Measurements from ENCODE around the gene NGLY1. TPM values are rescaled to one million over a fixed set of nuclear protein-coding genes. Genes with fewer than 3 reads are reported as not detected.

Gene NGLY1
- total RNA-seq, 1 experiment from 2014 or later = 32.0 TPM

DNA sequence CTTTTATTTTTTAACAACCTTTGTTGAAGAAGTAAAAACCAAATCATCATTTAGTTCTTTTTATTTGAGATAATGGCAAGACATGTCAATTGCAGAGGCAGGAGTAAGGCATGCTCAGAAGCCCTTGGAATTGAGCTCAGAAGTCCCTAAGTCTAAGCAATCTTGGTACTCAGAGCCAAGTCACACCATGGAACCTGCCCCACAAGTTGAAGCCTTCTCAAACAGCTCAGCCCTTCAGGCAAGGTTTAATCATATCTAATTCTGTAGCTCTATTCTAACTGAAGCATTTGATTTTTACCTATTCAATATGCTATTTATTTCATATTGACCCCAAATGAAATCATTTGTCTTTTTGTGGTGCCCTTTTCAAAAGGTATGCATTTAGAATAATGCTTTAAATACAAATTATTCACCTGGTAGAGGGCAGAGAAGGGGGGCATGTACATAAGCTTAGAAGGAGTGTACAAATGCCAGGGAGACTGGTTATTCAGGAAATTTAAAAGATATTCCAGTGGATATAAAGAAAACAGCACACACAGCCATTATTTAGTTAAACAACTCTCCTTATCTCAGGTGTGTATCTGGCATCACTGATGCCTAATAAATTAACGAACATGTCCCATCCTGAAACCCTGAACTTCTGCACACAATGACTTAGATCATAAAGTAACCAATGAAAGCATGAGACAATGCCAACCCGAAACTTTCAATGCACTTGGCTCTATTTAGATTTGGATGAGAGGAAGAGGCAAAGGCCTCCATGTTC lies 92.3 kb downstream of the NGLY1 start:
- Histone ChIP-seq H3K36me3 (no peaks in the 10 kb centered on the region), H3K9me3 (no peaks in the 10 kb centered on the region), H3K27me3 (no peaks in the 10 kb centered on the region), H3K4me3 (no peak overlapping the region)
- no peak for DNase-seq

DNA sequence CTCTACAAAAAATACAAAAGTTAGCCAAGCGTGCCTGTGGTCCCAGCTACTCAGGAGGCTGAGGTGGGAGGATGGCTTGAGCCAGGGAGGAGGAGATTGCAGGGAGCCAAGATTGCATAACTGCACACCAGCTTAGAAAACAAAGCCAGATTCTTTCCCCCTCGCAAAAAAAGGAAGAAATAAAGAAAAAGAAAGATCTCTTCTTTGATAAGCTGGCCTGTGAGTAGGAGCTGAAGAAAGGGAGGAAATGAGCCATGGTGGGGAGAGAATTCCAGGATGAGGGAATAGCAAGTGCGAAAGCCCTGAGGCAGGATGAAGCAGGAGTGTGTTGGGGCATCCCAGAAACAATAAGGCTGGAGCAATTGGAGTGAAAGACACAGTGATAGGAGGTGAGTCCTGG lies 94.0 kb downstream of the NGLY1 start:
- no peak overlapping the region for H3K4me3 ChIP-seq
- no peaks in the 10 kb centered on the region for H3K9me3 ChIP-seq
- DNase-seq = no peak
- no peaks in the 10 kb centered on the region for H3K36me3 ChIP-seq
- no peaks in the 10 kb centered on the region for H3K27me3 ChIP-seq

GRCh38 chr3:25687742-25688141 lies 95.5 kb downstream of the NGLY1 start:
- no peaks in the 10 kb centered on the region for H3K27me3 ChIP-seq
- no peak overlapping the region for H3K4me3 ChIP-seq
- no peaks in the 10 kb centered on the region for H3K9me3 ChIP-seq
- DNase-seq = no peak
- H3K36me3 ChIP-seq = no peaks in the 10 kb centered on the region

- Histone ChIP-seq H3K9me3 (no peaks in the 10 kb centered on the region), H3K36me3 (no peaks in the 10 kb centered on the region), H3K4me3 (no peak overlapping the region), H3K27me3 (no peaks in the 10 kb centered on the region)
- DNase-seq = no peak
These were observed 96.5 kb downstream of the NGLY1 start for GRCh38 chr3:25686766-25687165.

DNA sequence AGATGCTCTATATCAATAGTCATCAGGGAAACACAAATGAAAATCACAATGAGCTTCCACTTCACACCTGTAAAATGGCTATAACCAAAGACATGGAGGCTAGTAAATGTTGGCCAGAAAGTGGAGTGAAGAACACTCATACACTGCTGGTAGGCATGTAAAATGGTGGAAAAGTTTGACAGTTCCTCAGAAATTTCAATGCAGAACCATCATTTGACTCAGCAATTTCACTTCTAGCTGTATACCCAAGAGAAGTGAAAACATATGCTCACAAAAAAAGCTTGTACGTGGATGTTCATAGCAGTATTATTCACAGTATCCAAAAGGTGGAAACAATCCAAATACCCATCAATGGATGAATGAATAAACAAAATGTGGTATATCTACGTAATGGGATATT lies 99.4 kb downstream of the NGLY1 start:
- Histone ChIP-seq H3K27me3 (no peaks in the 10 kb centered on the region), H3K9me3 (no peaks in the 10 kb centered on the region), H3K4me3 (no peak overlapping the region), H3K36me3 (no peaks in the 10 kb centered on the region)
- no peak for DNase-seq

GRCh38 chr3:25683410-25683809 lies 99.8 kb downstream of the NGLY1 start:
- H3K27me3 ChIP-seq = no peaks in the 10 kb centered on the region
- DNase-seq = no peak
- no peak overlapping the region for H3K4me3 ChIP-seq
- H3K9me3 ChIP-seq = no peaks in the 10 kb centered on the region
- H3K36me3 ChIP-seq = no peaks in the 10 kb centered on the region

- DNase-seq = no peak
- Histone ChIP-seq H3K4me3 (no peak overlapping the region), H3K27me3 (no peaks in the 10 kb centered on the region)
These were observed 103.5 kb downstream of the NGLY1 start for GRCh38 chr3:25679642-25680302.

GRCh38 chr3:25679166-25679565 lies 104.1 kb downstream of the NGLY1 start:
- H3K36me3 ChIP-seq = no peaks in the 10 kb centered on the region
- H3K27me3 ChIP-seq = no peaks in the 10 kb centered on the region
- H3K9me3 ChIP-seq = no peaks in the 10 kb centered on the region
- H3K4me3 ChIP-seq = no peak overlapping the region
- DNase-seq = no peak

More at GRCh38 chr3:25679642-25680302, 103.5 kb downstream of the NGLY1 start:
- H3K9me3 ChIP-seq = no peaks in the 10 kb centered on the region
- no peaks in the 10 kb centered on the region for H3K36me3 ChIP-seq

- Histone ChIP-seq H3K4me3 (no peak overlapping the region), H3K27me3 (no peaks in the 10 kb centered on the region), H3K9me3 (no peaks in the 10 kb centered on the region), H3K36me3 (no peaks in the 10 kb centered on the region)
- no peak for DNase-seq
These were observed 104.7 kb downstream of the NGLY1 start for GRCh38 chr3:25678581-25678980.

- Histone ChIP-seq H3K27me3 (no peaks in the 10 kb centered on the region), H3K4me3 (no peak overlapping the region), H3K9me3 (no peaks in the 10 kb centered on the region), H3K36me3 (no peaks in the 10 kb centered on the region)
- no peak for DNase-seq
These were observed 106.1 kb downstream of the NGLY1 start for GRCh38 chr3:25677121-25677520.

DNA sequence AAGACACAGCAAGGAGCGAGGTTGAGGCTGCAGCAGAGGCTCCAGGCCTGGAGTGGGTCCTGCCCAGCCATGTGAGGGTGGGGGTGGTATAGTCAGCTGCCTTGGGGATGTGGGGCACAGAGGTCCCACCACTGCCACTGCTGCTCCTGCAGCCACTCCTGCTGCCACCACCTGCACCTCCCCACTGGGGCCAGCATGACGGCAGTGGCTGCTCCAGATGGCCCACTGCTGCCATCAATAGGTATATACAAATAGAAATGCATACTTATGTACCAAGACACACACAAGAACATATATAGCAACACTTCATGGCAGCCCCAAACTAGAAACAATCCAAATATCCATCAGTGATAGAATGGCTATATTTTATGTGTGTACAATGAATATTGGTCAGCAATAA lies 108.6 kb downstream of the NGLY1 start:
- H3K4me3 ChIP-seq = no peak overlapping the region

GRCh38 chr3:25673738-25674298 lies 109.4 kb downstream of the NGLY1 start:
- no peaks in the 10 kb centered on the region for H3K9me3 ChIP-seq
- H3K4me3 ChIP-seq = no peak overlapping the region
- DNase-seq = no peak
- no peaks in the 10 kb centered on the region for H3K27me3 ChIP-seq
- no peaks in the 10 kb centered on the region for H3K36me3 ChIP-seq

More for the DNA sequence above, 108.6 kb downstream of the NGLY1 start:
- H3K27me3 ChIP-seq = no peaks in the 10 kb centered on the region
- H3K9me3 ChIP-seq = no peaks in the 10 kb centered on the region
- H3K36me3 ChIP-seq = no peaks in the 10 kb centered on the region
- DNase-seq = no peak

Other genes starting within 250 kb of the NGLY1 start
- 45.4 and 119 TPM in 2 replicates for gene TOP2B, start 118.5 kb downstream of the NGLY1 start, total RNA-seq (2014; rRNA removed; shearing (Covaris generic); ENCODE audit: low replicate concordance)
- gene OXSM, start 6.6 kb upstream of the NGLY1 start, total RNA-seq (2014; rRNA removed; shearing (Covaris generic); ENCODE audit: low replicate concordance) = 20.2 and 23.2 TPM in 2 replicates

Data from MG63 (cell line).